DMS53 treated with DMSO at 0.1 percent for 48 hours (cell line): ENCODE measurements around the gene RALGPS1.
"Not testable (repeated sequence)": the region's sequence is repeated elsewhere in the genome, so short reads cannot be mapped to it uniquely, and the experiment has no call there.

Experiments used
- DNase-seq: peaks from one replicate; lab custom pipeline; 2025; ENCODE audit not compliant: unreplicated experiment; lab: John Stamatoyannopoulos, UW

The RALGPS1 gene

DNA sequence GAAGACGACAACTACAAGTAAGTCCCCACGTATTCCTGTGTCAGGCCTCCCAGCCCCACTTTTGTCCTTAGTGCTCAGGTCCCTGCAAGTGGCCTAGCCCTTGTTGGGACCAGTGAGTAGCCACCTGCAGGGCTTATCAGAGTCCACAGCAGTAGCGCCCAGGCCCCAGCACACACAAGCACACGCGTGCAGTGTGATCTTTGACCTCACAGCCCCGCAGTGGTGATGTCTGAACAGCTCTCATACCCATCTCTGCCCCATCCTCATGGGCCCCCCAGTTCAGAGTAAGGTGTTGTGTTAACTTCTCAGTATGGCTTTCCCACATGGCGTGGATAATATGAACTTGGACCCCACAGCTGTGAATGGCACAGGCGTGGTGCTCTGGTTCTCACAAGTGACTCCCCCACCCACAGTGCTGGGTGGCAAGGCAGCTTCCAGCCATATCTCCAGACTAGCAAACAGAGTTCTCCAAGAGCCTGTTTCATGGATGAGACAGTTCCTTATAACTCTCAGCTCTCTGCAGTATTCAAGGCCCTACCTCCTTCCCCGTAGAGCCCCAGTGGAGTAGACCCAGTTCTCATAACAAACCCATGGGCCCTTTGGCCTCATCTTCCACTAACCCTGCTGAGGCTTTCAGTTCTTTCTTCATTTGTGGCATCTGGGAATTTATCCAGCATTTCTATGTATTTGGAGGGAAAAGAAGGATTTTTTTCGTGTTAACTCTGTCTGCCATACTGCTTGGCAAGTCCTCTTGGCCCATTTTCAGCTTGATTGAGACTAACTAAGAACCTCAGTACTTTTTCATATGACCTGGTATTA, 254.4 kb downstream of the RALGPS1 start:
- no peak for DNase-seq

DNA sequence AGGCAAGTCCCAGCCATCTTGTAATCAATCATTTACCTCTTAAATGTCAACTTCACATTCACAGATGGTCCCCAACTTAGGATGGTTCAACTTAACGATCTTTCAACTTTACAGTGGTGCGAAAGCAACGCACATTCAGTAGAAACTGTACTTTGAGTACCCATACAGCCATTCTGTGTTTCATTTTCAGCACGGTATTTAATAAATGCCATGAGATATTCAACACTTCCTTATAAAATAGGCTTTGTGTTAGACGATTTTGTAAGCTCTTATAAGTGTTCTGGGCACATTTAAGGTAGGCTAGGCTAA, 254.9 kb downstream of the RALGPS1 start:
- no peak for DNase-seq

DNA sequence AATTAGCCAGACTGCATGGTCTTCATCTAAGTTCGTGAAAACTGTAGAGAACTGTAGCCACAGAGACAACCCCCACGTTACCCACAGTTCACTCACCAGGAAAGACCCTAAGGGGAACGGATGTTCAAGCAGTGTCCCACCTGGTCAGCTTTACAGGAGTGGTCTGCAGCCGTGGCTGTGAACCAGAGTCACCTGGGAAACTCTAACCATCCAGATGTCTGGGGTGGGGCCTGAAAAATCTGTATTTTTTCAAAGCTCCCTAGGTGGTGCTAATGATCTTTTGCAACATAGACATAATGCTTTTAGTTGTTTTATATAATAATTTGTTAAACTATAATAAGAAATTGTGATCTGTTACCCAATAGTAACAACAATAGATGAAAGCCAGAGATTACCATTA, 255.5 kb downstream of the RALGPS1 start:
- DNase-seq: no peak

DNA sequence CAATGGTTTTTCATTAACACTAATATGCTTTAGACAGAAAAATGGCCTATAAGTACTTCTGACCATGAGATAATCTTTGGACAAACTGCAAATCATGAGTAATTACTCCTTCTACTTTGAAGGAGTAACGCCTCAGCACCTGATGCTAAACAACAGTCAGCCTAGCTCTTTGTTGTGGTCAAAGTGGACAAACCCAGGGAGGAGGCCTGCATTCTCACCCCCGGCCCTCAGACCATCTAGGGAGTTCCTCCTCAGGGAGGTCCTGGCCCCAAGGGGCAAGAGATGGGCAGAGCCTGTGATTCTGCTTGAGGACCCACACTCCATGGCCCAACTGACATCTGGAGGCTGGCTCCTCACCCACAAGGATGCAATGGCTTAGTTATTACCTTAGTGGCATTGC, 256.1 kb downstream of the RALGPS1 start:
- DNase-seq: no peak

DNA sequence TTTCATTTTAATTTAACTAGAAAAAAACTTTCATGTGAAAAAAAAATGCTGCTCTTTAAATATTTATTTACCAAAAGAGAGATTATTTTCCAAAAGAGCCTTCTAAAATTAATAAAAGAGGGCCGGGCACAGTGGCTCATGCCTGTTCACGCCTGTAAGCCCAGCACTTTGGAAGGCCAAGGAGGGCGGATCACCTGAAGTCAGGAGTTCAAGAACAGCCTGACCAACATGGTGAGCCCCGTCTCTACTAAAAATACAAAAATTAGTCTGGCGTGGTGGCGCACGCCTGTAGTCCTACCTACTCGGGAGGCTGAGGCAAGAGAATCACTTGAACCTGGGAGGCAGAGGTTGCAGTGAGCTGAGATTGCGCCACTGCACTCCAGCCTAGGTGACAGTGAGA, 256.8 kb downstream of the RALGPS1 start:
- not testable (repeated sequence) for DNase-seq

DNA sequence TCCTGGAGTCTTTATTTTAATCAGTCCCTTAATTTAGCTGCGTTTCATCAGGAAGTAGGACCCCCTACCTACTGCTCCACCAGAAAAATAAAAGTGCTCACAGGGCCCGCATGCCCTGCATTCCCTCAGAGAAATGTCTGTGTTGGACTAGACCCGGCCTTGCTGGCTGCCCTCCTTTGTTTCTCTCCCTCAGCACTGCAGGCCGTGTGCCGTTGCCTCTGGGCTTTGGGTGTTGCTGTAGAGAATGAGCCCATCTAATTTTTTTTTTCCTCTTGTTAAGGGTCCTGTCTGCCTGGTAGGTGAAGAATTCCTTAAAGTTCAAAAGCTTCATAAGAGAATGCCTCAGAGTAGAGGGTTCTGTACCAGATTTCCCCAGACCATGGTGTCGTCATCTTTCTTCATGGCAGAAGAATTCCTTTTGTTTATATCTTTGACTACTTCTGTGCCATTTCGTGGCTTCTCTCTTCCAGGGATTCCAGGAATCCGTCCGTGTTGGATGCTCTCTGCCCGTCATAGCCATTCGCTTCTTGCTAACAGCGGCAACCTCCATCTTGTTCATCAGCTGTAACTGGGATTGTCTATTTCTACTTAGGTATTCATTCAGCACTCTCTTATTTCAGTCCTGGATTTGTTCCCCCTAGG, 257.6 kb downstream of the RALGPS1 start:
- DNase-seq: no peak

DNA sequence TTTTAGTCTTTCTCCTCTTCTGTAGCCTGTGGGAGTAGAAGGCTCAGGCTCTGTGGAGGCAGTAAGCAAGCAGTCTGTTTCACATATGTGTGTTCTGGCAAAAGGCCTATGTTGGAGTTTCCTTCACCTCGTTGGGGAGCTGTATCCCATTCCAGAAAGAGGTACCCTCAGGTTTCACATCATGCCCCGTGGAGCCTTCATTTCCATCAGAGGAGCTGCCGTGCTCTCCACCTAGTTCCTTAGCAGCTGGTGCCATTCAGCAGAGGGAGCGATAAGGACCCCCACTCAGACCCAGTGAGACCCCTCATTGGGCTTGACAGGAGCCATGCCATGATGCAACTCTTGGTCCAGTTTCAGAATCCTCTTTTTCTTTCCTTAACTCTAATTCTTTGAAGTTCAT, 258.5 kb downstream of the RALGPS1 start:
- no peak for DNase-seq

DNA sequence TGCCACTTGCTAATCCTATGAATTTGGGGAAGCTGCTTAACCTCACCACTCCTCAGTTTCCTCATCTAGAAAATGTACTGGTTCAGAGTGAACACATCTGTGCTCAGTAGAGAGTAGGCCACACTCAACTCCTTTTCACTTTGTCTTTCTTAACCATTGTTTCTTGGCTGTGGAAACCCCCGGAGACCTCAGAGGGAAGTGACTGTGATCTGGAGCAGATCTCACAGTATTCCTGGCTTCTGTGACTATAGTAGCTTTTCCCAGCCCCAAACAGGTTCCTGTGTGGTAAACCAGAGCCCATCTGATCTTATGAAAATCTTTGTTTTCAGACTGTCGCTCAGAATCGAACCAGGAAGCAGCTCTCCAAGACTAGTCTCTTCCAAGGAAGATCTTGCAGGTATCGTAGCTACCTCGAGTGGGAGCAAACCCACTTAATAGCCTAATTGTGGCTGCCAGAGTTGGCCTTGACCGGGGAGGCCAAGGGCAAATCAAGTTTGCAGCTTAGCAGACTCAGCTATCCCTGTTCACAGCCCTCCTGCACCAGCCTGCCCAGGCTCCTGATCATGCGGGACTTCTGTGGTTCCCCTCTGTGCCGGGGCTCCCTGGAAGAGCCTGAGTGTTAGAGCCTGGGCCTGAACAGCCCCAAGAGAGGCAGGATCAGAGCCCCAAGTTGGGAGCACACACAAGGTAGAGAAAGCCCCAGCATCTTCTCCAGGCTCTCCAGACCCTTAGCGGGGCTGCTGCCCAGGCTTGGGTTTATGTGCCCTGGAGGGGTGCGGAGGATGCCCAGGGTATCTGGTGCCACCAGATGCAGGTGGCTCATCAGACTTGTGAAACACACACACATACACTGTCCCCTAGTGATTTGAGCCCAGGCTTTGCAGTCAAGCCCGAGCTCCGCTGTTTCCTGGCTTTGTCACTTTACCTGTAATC, 260.1 kb downstream of the RALGPS1 start:
- no peak for DNase-seq

DNA sequence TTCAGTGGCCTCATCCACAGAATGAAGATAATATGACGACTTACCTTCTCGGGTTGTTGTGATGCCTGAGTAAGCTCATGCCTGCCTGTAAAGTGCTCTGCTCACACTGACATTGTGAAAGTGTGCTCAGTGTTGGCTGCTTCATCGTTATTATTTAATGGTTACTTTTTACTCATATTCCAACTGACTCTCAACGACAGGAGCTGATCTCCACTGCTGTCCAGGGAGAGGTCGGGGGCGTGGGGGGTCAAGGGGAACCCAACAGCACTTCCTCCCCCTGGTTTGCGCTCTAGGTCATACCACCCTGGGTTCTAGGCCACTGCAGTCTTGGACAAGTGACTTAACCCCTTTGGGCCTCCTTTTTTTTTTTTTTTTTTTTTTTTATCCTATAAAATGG, 260.7 kb downstream of the RALGPS1 start:
- no peak for DNase-seq

DNA sequence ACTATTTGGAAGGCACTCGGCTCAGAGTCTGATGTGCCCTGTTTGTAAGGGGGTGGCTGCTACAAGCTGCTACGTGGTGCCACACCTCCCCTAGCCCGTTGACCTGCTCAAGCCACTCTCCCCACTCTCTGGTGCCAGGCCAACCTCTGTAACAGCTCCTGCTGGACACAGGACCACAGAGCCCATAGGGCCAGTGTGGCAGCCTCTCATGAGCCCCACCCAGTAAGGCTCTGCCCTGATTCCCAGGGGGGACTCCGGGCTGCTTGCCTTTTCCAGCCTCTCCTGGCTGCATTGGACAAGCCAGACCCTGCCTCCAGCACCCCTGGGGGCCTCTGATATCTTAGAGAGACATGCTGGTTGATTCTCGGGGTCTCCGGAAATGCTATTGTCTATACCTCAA, 261.2 kb downstream of the RALGPS1 start:
- no peak for DNase-seq

DNA sequence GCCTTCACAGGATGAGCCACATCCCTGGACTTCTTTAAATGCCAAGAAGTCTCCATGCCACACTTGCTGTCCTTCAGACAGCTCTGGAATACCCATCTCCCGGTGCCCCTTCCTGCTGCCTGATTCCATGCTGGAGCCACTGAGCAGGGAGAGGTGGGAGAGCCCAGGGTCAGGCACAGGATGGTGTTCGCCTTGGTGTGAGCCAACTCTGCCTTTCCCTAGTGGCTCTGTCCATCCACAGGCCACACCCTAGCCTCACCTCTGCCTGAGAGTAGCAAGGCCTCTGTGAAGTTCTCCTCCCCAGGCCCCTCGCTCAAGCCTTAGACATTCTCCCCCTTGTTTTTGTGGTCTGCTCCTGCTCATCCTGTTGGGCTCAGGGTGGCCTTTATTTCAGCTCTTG, 262.0 kb downstream of the RALGPS1 start:
- no peak for DNase-seq

DNA sequence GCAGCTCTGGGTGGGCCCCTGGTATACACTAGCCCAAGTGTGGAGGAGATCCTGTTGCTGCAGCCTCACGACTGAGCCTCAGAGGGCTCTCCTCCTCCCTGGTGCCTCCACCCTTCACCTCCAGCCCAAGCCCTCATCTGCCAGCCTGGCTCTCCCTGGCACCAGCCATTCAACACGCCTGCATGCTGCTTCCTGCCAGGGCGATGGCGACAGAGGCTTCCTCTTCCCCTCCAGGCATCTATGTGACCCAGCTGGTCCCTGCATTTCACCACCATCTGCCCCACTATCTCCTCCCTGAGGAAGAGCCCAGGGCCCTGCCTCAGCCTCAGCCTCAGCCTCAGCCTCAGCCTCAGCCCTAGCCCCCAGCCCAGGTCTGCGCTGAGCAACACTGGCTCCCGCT, 262.6 kb downstream of the RALGPS1 start:
- DNase-seq: no peak

DNA sequence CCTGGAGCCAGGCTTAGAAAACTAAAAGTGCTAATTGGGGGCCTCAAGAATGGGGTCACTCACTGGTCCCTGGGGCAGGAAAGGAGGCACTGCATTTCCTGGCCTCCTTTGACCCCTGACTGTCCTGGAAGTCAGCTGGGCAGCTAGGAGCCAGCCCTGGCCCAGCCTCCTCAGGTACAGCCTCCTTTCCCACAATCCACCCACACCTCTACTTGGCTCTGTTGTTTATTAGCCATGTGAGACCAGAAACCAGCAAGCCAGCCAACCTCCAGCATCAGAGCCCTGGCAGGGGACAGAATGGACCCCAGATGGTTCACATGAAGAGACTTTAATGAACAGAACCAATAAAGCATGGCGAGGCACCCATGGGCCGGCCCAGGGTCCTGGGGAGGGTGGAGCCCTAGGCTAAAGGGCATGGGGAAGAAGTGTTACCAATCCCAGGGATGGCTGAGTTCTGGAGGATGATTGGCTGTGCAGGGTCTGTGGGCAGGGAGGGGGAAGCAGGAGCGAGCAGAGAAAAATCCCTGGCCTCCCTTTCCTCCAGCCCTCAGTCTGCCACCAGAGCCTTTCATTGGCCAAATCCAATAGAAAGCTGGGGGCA, 263.2 kb downstream of the RALGPS1 start:
- DNase-seq: no peak

DNA sequence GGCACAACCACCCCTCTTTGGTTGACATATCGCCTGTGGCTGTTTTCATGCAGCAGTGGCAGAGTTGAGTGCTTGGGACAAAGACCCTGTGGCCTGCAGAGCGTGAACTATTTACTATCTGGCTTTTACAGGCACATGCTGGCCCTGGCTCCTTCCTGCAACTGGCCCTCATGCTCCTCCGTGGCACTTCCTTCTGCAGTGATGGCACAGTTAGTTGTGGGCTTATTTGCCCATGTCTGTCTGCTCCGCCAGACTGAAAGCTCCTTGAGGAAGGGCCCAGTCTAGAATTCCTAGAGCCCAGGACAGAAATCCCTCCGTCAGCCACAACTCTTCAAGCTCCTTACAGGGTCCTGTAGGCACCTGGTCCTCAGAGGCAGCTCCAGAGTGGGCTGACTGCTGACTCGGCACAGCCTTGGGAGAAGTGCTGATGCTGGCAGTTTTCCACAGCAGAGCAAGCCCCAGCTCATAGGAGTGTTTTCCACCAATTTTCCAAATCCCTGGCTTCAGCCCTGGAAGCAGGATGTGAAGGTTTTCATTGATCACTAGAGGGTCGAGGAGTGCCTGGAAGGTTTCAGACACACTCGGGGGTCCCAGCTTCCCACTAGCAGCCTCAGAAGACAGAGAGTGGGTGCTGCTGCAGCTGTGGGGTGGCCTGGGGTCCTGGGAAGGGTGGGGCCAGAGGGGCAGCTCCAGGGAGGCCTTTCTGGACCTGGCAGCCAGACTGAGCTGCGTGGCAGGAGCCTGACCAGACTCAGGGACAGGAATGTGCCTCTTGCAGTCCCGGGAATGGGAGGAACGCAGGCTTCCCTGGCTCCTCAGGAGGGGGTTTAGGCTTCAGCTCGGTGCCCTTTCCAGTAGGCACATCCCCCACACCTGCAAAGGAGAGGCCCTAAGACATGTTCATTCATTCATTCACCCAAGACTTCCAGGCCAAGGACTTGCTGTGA, 264.4 kb downstream of the RALGPS1 start:
- DNase-seq: no peak

DNA sequence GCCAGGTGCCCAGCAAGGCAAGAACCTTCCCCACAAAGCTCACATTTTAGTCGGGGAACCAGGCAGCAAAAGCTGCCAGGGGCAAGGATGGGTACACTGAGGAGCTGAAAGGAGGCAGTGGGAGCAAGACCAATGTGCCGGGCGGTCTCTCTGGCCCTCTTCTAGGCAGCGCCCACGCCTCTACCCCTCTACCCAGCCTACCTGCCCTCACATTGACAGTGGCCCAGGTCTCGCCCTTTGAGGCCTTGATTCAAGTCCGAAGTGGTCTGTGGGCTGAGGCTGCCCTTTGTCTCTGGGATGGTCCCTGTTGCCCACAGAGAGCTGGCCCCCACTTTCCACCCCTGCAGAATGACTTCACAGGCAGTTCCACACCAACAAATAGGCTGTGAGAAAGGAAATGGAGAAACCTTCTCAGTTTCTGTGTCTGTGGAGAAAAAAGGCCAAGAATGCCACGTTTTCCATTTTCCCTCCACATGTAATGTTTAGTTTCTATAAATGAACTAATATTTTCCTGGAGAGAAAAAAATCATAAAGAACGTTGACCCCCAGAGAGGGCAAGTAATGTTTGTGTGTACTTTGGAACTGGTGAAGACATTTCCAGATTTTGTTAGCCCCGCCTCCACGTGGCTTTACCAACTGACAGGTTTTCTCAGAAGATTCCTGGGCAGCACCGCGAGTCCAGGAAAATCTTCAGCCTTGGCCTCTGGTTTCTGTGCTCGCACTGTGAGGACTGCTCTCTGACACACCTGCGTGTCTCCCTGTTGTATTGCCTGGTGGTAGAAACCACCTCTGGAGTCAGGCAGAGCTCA, 265.3 kb downstream of the RALGPS1 start:
- no peak for DNase-seq

DNA sequence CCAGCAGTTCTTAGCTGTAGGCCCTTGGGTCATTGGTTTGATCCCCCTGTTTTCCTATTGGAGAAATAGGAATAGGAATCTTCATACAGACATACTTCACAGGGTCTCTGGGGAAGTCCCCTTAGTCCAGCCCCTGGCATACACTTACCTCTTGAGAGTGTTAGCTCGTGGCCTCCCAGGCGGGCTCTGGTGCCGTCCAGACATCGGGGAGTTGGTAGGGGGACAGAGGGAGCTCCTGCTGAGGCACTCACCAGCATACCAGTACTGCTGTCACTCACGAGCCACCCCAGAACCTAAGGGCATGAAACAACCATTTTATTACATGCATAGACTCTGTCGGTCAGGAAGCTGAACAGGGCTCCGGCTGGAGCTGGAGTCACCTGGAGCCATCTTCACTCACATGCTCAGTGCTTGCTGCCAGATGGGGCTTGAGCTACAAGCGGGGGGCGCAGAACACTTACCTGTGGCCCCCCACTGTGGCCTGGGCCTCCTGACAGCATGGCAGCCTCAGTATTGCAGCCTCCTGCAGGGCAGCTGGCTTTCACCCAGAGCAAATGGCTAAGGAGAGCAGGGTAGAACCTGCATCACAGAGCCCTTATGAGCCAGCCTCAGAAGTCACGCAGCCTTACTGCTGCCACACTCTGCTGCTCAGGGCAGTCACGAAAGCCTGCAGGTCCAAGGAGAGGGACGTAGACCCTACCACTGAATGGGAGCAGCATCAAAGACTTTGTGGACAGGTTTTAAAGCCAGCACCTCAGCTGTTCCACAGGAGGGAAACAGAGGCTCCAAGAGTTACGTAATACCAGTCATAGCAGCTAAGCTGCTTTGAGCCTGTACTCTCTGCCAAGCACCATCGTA, 266.1 kb downstream of the RALGPS1 start:
- no peak for DNase-seq

DNA sequence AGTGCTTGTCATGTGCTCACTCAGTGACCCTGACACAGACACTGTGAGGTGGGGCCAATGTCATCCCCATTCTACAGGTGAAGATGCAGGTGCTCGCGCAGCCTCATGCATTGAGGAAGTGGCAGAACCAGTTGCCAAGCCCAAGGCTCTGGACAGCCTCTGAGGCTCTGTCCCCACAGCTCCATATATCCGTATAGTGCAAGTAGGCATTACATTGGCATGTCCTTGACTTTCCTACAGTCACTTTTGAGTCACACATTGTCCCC, 266.7 kb downstream of the RALGPS1 start:
- no peak for DNase-seq

DNA sequence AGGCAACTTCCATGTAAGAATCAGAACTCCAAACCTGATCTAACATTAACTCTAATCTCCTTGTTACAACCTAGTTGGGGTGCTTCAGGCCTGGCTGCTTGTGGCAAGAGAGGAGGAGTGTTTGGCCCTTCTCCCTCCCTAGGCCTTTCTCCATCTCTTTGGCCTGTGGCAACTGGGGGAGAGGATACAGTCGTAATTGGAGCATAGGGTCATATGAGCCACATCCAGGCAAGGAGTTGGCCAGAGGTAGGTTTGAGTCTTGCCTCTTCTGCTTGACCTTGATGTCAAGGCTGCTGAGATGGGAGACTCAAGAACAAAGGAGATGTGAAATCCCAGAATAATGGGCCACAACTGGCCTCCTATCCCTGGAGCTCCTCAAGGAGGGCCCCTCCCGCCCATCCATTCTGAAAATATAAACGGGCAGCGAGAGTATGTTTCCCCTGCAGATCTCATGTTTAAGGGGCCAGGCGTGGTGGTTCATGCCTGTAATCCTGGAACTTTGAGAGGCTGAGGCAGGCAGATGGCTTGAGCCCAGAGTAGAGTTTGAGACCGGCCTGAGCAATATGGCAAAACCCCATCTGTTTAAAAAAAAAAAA, 267.1 kb downstream of the RALGPS1 start:
- no peak for DNase-seq
